A549 (cell line): ENCODE results near the gene ISLR2. TPM values are rescaled to one million over a fixed set of nuclear protein-coding genes. Genes with fewer than 3 reads are reported as not detected.

Source experiments
- ATAC-seq, 2 experiments: fragments of 200-7000 bp in 1 of 2; fragments of >200 bp in 1 of 2; cut with Nextera tagmentation in 1 of 2; cut with Tn5 transposase in 1 of 2; 3 replicates each; pipeline versions ENCODE4 v1.8.0 to v1.9.1; 2018 to 2020; ENCODE audit warnings: mild to moderate bottlenecking in 1 of 2, moderate library complexity in 1 of 2
- CTCF ChIA-PET: fragments of 300-600 bp; sonication (Branson Sonifier 250); formaldehyde crosslinking; extraction: SDS; loops from one replicate; lab custom pipeline; 2021; ENCODE audit warnings: antibody characterized with exemption, inconsistent platforms; lab: Yijun Ruan, JAX
- POLR2A ChIA-PET: fragments of 350-600 bp; formaldehyde crosslinking; extraction: SDS; loops from one replicate; lab custom pipeline; 2021; ENCODE audit warnings: antibody characterized with exemption, inconsistent platforms; lab: Yijun Ruan, JAX
- DNase-seq, 2 experiments: peaks; one replicate each; pipeline versions ENCODE4 v3.0.0 to v3.0.0-alpha.2; 2011 to 2016; ENCODE audit warnings: low read depth in 1 of 2, low spot score in 1 of 2
- FAIRE-seq: peaks from 2 replicates; lab custom pipeline; 2011; peaks lifted over from hg19 to GRCh38; lab: Jason Lieb, UNC
- H3K27ac ChIP-seq, 2 experiments: fragments of >200 bp; sonication (Bioruptor Twin); formaldehyde crosslinking; 3 replicates each; pipeline ENCODE4 v1.5.1; 2016 to 2017
- H3K4me1 ChIP-seq: fragments of >200 bp; sonication (Bioruptor Twin); formaldehyde crosslinking; 3 replicates; pipeline ENCODE4 v1.6.1; 2016
- H3K4me2 ChIP-seq: fragments of >200 bp; sonication (Bioruptor Twin); formaldehyde crosslinking; 3 replicates; pipeline ENCODE4 v1.6.1; 2016
- H3K4me3 ChIP-seq: fragments of >200 bp; sonication (Bioruptor Twin); formaldehyde crosslinking; 3 replicates; pipeline ENCODE4 v1.5.1; 2016
- H3K9me3 ChIP-seq: fragments of >200 bp; sonication (Bioruptor Twin); formaldehyde crosslinking; 3 replicates; pipeline ENCODE4 v1.6.1; 2016
- ATOH8 ChIP-seq: fragments of 250-450 bp; sonication (Bioruptor Pico); IDR thresholded peaks from 2 replicates; pipeline ENCODE4 v1.5.0; 2020; ENCODE audit warnings: low read depth, mild to moderate bottlenecking, moderate library complexity
- BHLHE40 ChIP-seq: IDR thresholded peaks from 2 replicates; pipeline ENCODE4 v1.6.1; 2012; ENCODE audit warnings: low read depth, low read length, inconsistent platforms
- CEBPB ChIP-seq, 2 experiments: fragments of >200 bp in 1 of 2; sonication (Bioruptor Twin) in 1 of 2; formaldehyde crosslinking in 1 of 2; IDR thresholded peaks; 2 replicates each; pipeline ENCODE4 v1.6.1; 2012 to 2016
- CHD2 ChIP-seq: fragments of 150-350 bp; IDR thresholded peaks from 2 replicates; pipeline ENCODE4 v1.6.1; 2014; ENCODE audit warnings: low read length; ENCODE audit not compliant: partially characterized antibody
- EHF ChIP-seq: fragments of 250-450 bp; sonication (Bioruptor Pico); IDR thresholded peaks from 2 replicates; pipeline ENCODE4 v1.5.0; 2020; ENCODE audit warnings: mild to moderate bottlenecking
- ESRRA ChIP-seq: fragments of 150-350 bp; IDR thresholded peaks from 2 replicates; pipeline ENCODE4 v1.6.1; 2014; ENCODE audit warnings: mild to moderate bottlenecking, low read length, borderline replicate concordance
- FOXS1 ChIP-seq: fragments of 250-450 bp; sonication (Bioruptor Pico); IDR thresholded peaks from 2 replicates; pipeline ENCODE4 v1.5.0; 2020; ENCODE audit warnings: mild to moderate bottlenecking, moderate library complexity
- HMGXB4 ChIP-seq: fragments of 250-450 bp; sonication (Bioruptor Pico); IDR thresholded peaks from 2 replicates; pipeline ENCODE4 v1.5.0; 2021; ENCODE audit warnings: mild to moderate bottlenecking, moderate library complexity, borderline replicate concordance
- HOXA7 ChIP-seq: fragments of 250-450 bp; sonication (Bioruptor Pico); IDR thresholded peaks from 2 replicates; pipeline ENCODE4 v1.5.0; 2020; ENCODE audit warnings: mild to moderate bottlenecking, moderate library complexity
- HOXB13 ChIP-seq: fragments of 250-450 bp; sonication (Bioruptor Pico); IDR thresholded peaks from 2 replicates; pipeline ENCODE4 v1.5.0; 2020; ENCODE audit warnings: low read depth, mild to moderate bottlenecking, moderate library complexity
- JUNB ChIP-seq: fragments of >200 bp; sonication (Bioruptor Twin); formaldehyde crosslinking; IDR thresholded peaks from 2 replicates; pipeline ENCODE4 v1.6.1; 2016
- NPAS2 ChIP-seq: fragments of 250-450 bp; sonication (Bioruptor Pico); IDR thresholded peaks from 2 replicates; pipeline ENCODE4 v1.8.0; 2022; ENCODE audit warnings: mild to moderate bottlenecking, moderate library complexity, borderline replicate concordance
- PBX3 ChIP-seq: IDR thresholded peaks from 2 replicates; pipeline ENCODE4 v1.6.1; 2012
- RNF2 ChIP-seq: fragments of 200-600 bp; sonication (generic); IDR thresholded peaks from 2 replicates; pipeline ENCODE4 v1.6.1; 2016; ENCODE audit warnings: low read depth, mild to moderate bottlenecking, antibody characterized with exemption, moderate library complexity, borderline replicate concordance
- ZC3H11A ChIP-seq: fragments of 450-650 bp; IDR thresholded peaks from 2 replicates; pipeline ENCODE4 v1.6.1; 2014; ENCODE audit warnings: antibody characterized with exemption, mild to moderate bottlenecking
- WGBS: methylation state at CpG from one replicate; pipeline ENCODE4 v1.1.6; 2017; ENCODE audit errors: missing lambda C conversion rate; 5-methylcytosine and 5-hydroxymethylcytosine counted together
- polyA plus RNA-seq, 4 experiments: library from polyadenylated mRNA; depleted of rRNA in 3 of 4; stranded (reverse); fragments of >200 nt; fragmentation: RNase III in 1 of 4; extraction: RNeasy Plus Mini Kit Qiagen cat#74134 plus additional on column Dnase treatment in 1 of 4; gene quantifications; 2 replicates in 3 of 4; 3 replicates in 1 of 4; pipeline ENCODE4 v1.2.3, GENCODE V29; 2011 to 2017
- TF ChIP-seq, protein P1 (sequence below): fragments of >200 bp; sonication (Bioruptor Twin); formaldehyde crosslinking; IDR thresholded peaks from 3 replicates; pipeline ENCODE4 v1.5.1; 2016
- TF ChIP-seq, protein P2 (sequence below): fragments of >200 bp; sonication (Bioruptor Twin); formaldehyde crosslinking; IDR thresholded peaks from 2 replicates; pipeline ENCODE4 v1.6.1; 2016
- TF ChIP-seq, protein P3 (sequence below): IDR thresholded peaks from 2 replicates; pipeline ENCODE4 v1.6.1; 2012; ENCODE audit warnings: low read depth, borderline replicate concordance
- TF ChIP-seq, protein P4 (sequence below): fragments of 150-350 bp; IDR thresholded peaks from 2 replicates; pipeline ENCODE4 v1.6.1; 2014; ENCODE audit warnings: low read depth, mild to moderate bottlenecking, low read length
- TF ChIP-seq, protein P5 (sequence below): fragments of 450-650 bp; IDR thresholded peaks from 2 replicates; pipeline ENCODE4 v1.6.1; 2014; ENCODE audit warnings: antibody characterized with exemption

ISLR2 gene
- polyA plus RNA-seq, 2 of the 4 experiments (the other 2 are of a cell fraction), result 0.12 to 0.17 TPM

DNA sequence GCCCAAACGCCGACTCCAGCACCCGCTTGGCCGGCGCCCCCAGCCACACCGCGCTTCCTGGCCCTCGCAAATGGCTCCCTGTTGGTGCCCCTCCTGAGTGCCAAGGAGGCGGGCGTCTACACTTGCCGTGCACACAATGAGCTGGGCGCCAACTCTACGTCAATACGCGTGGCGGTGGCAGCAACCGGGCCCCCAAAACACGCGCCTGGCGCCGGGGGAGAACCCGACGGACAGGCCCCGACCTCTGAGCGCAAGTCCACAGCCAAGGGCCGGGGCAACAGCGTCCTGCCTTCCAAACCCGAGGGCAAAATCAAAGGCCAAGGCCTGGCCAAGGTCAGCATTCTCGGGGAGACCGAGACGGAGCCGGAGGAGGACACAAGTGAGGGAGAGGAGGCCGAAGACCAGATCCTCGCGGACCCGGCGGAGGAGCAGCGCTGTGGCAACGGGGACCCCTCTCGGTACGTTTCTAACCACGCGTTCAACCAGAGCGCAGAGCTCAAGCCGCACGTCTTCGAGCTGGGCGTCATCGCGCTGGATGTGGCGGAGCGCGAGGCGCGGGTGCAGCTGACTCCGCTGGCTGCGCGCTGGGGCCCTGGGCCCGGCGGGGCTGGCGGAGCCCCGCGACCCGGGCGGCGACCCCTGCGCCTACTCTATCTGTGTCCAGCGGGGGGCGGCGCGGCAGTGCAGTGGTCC, 3.5 kb downstream of the ISLR2 start:
- ATAC-seq (no peak), FAIRE-seq (no peak)
- 95% methylated on average over 53 of the region's 71 CpGs for WGBS

GRCh38 chr15:74134387-74135027, 4.1 kb downstream of the ISLR2 start:
- DNase-seq (peak in 1 of 2 experiments; percentile 37), FAIRE-seq (no peak), ATAC-seq (peak in 1 of 2 experiments; percentile 35; a peak in 2 of 6 replicates)
- WGBS, result 92% methylated on average over 48 of the region's 53 CpGs
- H3K4me2 ChIP-seq, result no peak overlapping the region
- POLR2A ChIA-PET, result interaction anchor here (1.2 kb wide), 1 partner anchor 59 kb away, joined by 3 read pairs; no protein-coding TSS in a partner anchor
- H3K9me3 ChIP-seq, result no peaks in the 10 kb centered on the region
- no peak overlapping the region for H3K27ac ChIP-seq
- CTCF ChIA-PET, result interaction anchor here (1.0 to 1.8 kb wide), 4 partner anchors 10 to 186 kb away, joined by 3 to 4 read pairs (median 4); no protein-coding TSS in a partner anchor
- no peak overlapping the region for H3K4me3 ChIP-seq
- H3K4me1 ChIP-seq, result peaks cover 15% of the 10 kb centered on the region; the same call in 2 of the 3 replicates
- TF ChIP-seq, protein P1, sequence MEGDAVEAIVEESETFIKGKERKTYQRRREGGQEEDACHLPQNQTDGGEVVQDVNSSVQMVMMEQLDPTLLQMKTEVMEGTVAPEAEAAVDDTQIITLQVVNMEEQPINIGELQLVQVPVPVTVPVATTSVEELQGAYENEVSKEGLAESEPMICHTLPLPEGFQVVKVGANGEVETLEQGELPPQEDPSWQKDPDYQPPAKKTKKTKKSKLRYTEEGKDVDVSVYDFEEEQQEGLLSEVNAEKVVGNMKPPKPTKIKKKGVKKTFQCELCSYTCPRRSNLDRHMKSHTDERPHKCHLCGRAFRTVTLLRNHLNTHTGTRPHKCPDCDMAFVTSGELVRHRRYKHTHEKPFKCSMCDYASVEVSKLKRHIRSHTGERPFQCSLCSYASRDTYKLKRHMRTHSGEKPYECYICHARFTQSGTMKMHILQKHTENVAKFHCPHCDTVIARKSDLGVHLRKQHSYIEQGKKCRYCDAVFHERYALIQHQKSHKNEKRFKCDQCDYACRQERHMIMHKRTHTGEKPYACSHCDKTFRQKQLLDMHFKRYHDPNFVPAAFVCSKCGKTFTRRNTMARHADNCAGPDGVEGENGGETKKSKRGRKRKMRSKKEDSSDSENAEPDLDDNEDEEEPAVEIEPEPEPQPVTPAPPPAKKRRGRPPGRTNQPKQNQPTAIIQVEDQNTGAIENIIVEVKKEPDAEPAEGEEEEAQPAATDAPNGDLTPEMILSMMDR, result 0 out of 3 replicates have a peak, but pooled peaks have one; percentile 7
- TF ChIP-seq HOXA7 (CRISPR knock-in tag), result no peak

More for the DNA sequence above, 3.5 kb downstream of the ISLR2 start:
- Histone ChIP-seq H3K4me2 (no peak overlapping the region), H3K27ac (no peak overlapping the region)
- TF ChIP-seq CEBPB (IDR thresholded peaks at IDR 0.05), result no peak
- TF ChIP-seq, all 56 proteins: peak for 0
- POLR2A ChIA-PET, result no interaction called here
- Histone ChIP-seq H3K4me3 (no peak overlapping the region), H3K4me1 (peaks cover 15% of the 10 kb centered on the region; the same call in 2 of the 3 replicates), H3K9me3 (no peaks in the 10 kb centered on the region)
- CTCF ChIA-PET, result interaction anchor here (0.6 to 1.3 kb wide), 4 partner anchors 11 to 106 kb away, joined by 3 to 4 read pairs (median 4); no protein-coding TSS in a partner anchor
- no peak for DNase-seq

- ATAC-seq (no peak), DNase-seq (no peak), FAIRE-seq (no peak)
- Histone ChIP-seq H3K27ac (peak overlapping the region in 1 of 2 experiments; percentile 97; a peak in 3 of 6 replicates), H3K9me3 (no peaks in the 10 kb centered on the region), H3K4me1 (peaks cover 12% of the 10 kb centered on the region; the same call in 2 of the 3 replicates), H3K4me3 (no peak overlapping the region), H3K4me2 (peak overlapping the region; percentile 85)
- POLR2A ChIA-PET, result interaction anchor here (0.9 to 1.6 kb wide), 4 partner anchors 44 to 173 kb away, joined by 3 to 8 read pairs (median 3); no protein-coding TSS in a partner anchor
- CTCF ChIA-PET, result interaction anchor here (1.1 to 1.8 kb wide), 7 partner anchors 9 to 187 kb away, joined by 3 to 5 read pairs (median 3); no protein-coding TSS in a partner anchor
- 90% methylated on average over 21 of the region's 27 CpGs for WGBS
- TF ChIP-seq ZC3H11A (no peak), RNF2 (no peak), NPAS2 (CRISPR knock-in tag) (no peak), FOXS1 (CRISPR knock-in tag) (no peak), CHD2 (no peak), HOXB13 (CRISPR knock-in tag) (no peak), EHF (CRISPR knock-in tag) (no peak), JUNB (no peak), HMGXB4 (no peak), ESRRA (no peak), ATOH8 (CRISPR knock-in tag) (no peak), BHLHE40 (no peak), PBX3 (no peak)
- TF ChIP-seq, protein P2, sequence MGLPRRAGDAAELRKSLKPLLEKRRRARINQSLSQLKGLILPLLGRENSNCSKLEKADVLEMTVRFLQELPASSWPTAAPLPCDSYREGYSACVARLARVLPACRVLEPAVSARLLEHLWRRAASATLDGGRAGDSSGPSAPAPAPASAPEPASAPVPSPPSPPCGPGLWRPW, result no peak
- TF ChIP-seq, protein P3, sequence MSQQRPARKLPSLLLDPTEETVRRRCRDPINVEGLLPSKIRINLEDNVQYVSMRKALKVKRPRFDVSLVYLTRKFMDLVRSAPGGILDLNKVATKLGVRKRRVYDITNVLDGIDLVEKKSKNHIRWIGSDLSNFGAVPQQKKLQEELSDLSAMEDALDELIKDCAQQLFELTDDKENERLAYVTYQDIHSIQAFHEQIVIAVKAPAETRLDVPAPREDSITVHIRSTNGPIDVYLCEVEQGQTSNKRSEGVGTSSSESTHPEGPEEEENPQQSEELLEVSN, result no peak
- TF ChIP-seq, protein P4, sequence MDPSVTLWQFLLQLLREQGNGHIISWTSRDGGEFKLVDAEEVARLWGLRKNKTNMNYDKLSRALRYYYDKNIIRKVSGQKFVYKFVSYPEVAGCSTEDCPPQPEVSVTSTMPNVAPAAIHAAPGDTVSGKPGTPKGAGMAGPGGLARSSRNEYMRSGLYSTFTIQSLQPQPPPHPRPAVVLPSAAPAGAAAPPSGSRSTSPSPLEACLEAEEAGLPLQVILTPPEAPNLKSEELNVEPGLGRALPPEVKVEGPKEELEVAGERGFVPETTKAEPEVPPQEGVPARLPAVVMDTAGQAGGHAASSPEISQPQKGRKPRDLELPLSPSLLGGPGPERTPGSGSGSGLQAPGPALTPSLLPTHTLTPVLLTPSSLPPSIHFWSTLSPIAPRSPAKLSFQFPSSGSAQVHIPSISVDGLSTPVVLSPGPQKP, result no peak
- TF ChIP-seq, protein P5, sequence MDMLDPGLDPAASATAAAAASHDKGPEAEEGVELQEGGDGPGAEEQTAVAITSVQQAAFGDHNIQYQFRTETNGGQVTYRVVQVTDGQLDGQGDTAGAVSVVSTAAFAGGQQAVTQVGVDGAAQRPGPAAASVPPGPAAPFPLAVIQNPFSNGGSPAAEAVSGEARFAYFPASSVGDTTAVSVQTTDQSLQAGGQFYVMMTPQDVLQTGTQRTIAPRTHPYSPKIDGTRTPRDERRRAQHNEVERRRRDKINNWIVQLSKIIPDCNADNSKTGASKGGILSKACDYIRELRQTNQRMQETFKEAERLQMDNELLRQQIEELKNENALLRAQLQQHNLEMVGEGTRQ, result no peak
Observed at GRCh38 chr15:74135041-74135565, 4.7 kb downstream of the ISLR2 start.
